HepG2 (cell line): ENCODE results near the gene TPSD1. TPM values are rescaled to one million over a fixed set of nuclear protein-coding genes. Genes with fewer than 3 reads are reported as not detected.

Source experiments
- ATAC-seq: fragments of 200-7000 bp; cut with Tn5 transposase; 3 replicates; pipeline ENCODE4 v1.9.1; 2020; ENCODE audit warnings: mild to moderate bottlenecking, moderate library complexity
- BruUV-seq: library from RNA; stranded (reverse); fragments of 400-500 nt; replicated peaks from 2 replicates; lab custom pipeline; 2021; lab: Mats Ljungman, UMichigan
- CTCF ChIA-PET: fragments of 300-600 bp; formaldehyde crosslinking; extraction: SDS; loops from one replicate; lab custom pipeline; 2021; ENCODE audit warnings: low total read pairs, inconsistent platforms, low intra/inter-chr PET ratio; lab: Yijun Ruan, JAX
- POLR2A ChIA-PET: fragments of 350-600 bp; sonication (Branson Sonifier 250); formaldehyde crosslinking; loops from one replicate; lab custom pipeline; 2020; ENCODE audit warnings: antibody characterized with exemption, inconsistent platforms; lab: Yijun Ruan, JAX
- DNase-seq: peaks from one replicate; pipeline ENCODE4 v3.0.0-alpha.2; 2015; ENCODE audit warnings: low spot score
- FAIRE-seq: peaks from 3 replicates; lab custom pipeline; 2011; peaks lifted over from hg19 to GRCh38; lab: Jason Lieb, UNC
- H2AFZ ChIP-seq: one replicate; pipeline ENCODE4 v1.6.1; 2011; ENCODE audit warnings: low read length, inconsistent platforms
- H3K27ac ChIP-seq: fragments of 300-600 bp; 3 replicates; pipeline ENCODE4 v1.8.0; 2011; ENCODE audit warnings: mixed run types, mild to moderate bottlenecking, mixed read lengths, low read length, inconsistent platforms; ENCODE audit not compliant: insufficient read depth; ENCODE audit errors: extremely low read length
- H3K27me3 ChIP-seq, 2 experiments: fragments of 200-600 bp in 1 of 2; 2 replicates in 1 of 2; 3 replicates in 1 of 2; pipeline versions ENCODE4 v1.6.0 to v1.8.0; 2011; ENCODE audit warnings: low read length in 2 of 2, mild to moderate bottlenecking in 2 of 2, moderate library complexity in 2 of 2, inconsistent platforms in 1 of 2; ENCODE audit not compliant: insufficient read depth in 2 of 2, control insufficient read depth in 1 of 2
- H3K36me3 ChIP-seq, 2 experiments: fragments of 200-600 bp in 1 of 2; replicated peaks in 1 of 2; 2 replicates in 1 of 2; 3 replicates in 1 of 2; pipeline versions ENCODE4 v1.5.1 to v1.8.0; 2011; ENCODE audit warnings: low read length in 2 of 2, inconsistent platforms in 1 of 2; ENCODE audit not compliant: insufficient read depth in 2 of 2, control insufficient read depth in 1 of 2
- H3K4me1 ChIP-seq: 2 replicates; pipeline ENCODE4 v1.5.1; 2012; ENCODE audit warnings: low read length, inconsistent platforms; ENCODE audit not compliant: insufficient read depth
- H3K4me2 ChIP-seq: 2 replicates; pipeline ENCODE4 v1.6.0; 2011; ENCODE audit warnings: low read depth, low read length, inconsistent platforms
- H3K4me3 ChIP-seq, 3 experiments: fragments of 200-600 bp in 1 of 3; sonication (generic), shearing (Covaris generic) in 1 of 3; replicated peaks in 1 of 3; 2 replicates each; pipeline ENCODE4 v1.5.1; 2011 to 2016; ENCODE audit warnings: low read length in 3 of 3, inconsistent platforms in 2 of 3, low read depth in 2 of 3, mild to moderate bottlenecking in 2 of 3, control low read depth in 1 of 3, mixed read lengths in 1 of 3; ENCODE audit not compliant: insufficient read depth in 1 of 3
- H3K79me2 ChIP-seq: one replicate; pipeline ENCODE4 v1.6.1; 2011; ENCODE audit warnings: low read length, inconsistent platforms; ENCODE audit not compliant: insufficient read depth
- H3K9ac ChIP-seq: 2 replicates; pipeline ENCODE4 v1.6.0; 2011; ENCODE audit warnings: mild to moderate bottlenecking, low read depth, low read length, inconsistent platforms; ENCODE audit not compliant: insufficient read depth
- H3K9me3 ChIP-seq: 2 replicates; pipeline ENCODE4 v1.5.1; 2012; ENCODE audit warnings: mild to moderate bottlenecking, low read length
- H4K20me1 ChIP-seq: 2 replicates; pipeline ENCODE4 v1.6.0; 2011; ENCODE audit warnings: inconsistent platforms, mild to moderate bottlenecking, low read length, moderate library complexity; ENCODE audit not compliant: insufficient read depth
- ARID5B ChIP-seq: IDR thresholded peaks from 2 replicates; pipeline ENCODE4 v1.4.0; 2020; ENCODE audit warnings: mild to moderate bottlenecking, missing genetic modification reagents
- HNF4A ChIP-seq: sonication (generic); formaldehyde crosslinking; IDR thresholded peaks from 2 replicates; pipeline ENCODE4 v1.4.0; 2020; ENCODE audit warnings: missing genetic modification reagents
- MBNL3 ChIP-seq: fragments of 250-450 bp; sonication (Bioruptor Pico); conservative IDR thresholded peaks from 2 replicates; pipeline ENCODE4 v1.8.0; 2022; ENCODE audit warnings: mild to moderate bottlenecking, inconsistent platforms
- MNT ChIP-seq: fragments of 450-650 bp; IDR thresholded peaks from 2 replicates; pipeline ENCODE4 v1.6.1; 2016
- PLSCR1 ChIP-seq: sonication (generic); formaldehyde crosslinking; IDR thresholded peaks from 2 replicates; pipeline ENCODE4 v1.5.0; 2020; ENCODE audit warnings: missing genetic modification reagents, mild to moderate bottlenecking, borderline replicate concordance
- TRIM24 ChIP-seq: sonication (generic); formaldehyde crosslinking; IDR thresholded peaks from 2 replicates; pipeline ENCODE4 v1.8.0; 2022; ENCODE audit warnings: mild to moderate bottlenecking, missing genetic modification reagents
- ZNF326 ChIP-seq: sonication (generic); formaldehyde crosslinking; IDR thresholded peaks from 2 replicates; pipeline ENCODE4 v1.4.0; 2020; ENCODE audit warnings: missing genetic modification reagents, borderline replicate concordance
- ZNF367 ChIP-seq: sonication (generic); formaldehyde crosslinking; IDR thresholded peaks from 2 replicates; pipeline ENCODE4 v1.4.0; 2020; ENCODE audit warnings: missing genetic modification reagents, borderline replicate concordance
- ZNF484 ChIP-seq: sonication (generic); formaldehyde crosslinking; IDR thresholded peaks from 2 replicates; pipeline ENCODE4 v1.5.1; 2020; ENCODE audit warnings: mild to moderate bottlenecking, low read depth, missing genetic modification reagents, borderline replicate concordance
- WGBS: methylation state at CpG from one replicate; pipeline ENCODE4 v1.1.6; 2017; ENCODE audit warnings: low lambda C conversion rate; 5-methylcytosine and 5-hydroxymethylcytosine counted together
- in situ Hi-C: cut with HindIII; loops from 2 replicates; pipeline ENCODE4 v1.10.0; 2017; ENCODE audit warnings: low pct_unique_long_range_greater_than_20kb; ENCODE audit not compliant: extremely low pct_ligation_motif_present
- intact Hi-C: fragments of 100-400 bp; cut with micrococcal nuclease; formaldehyde crosslinking; loops from one replicate; pipeline ENCODE4 v1.10.0; 2022; ENCODE audit not compliant: unreplicated experiment
- polyA plus RNA-seq, 8 experiments: library from polyadenylated mRNA; depleted of rRNA in 3 of 8; stranded (reverse) in 7 of 8; unstranded in 1 of 8; fragments of >200 nt; fragmentation: Illumina TruSeq in 4 of 8; extraction: Trizol in 4 of 8; gene quantifications; 2 replicates each; pipeline versions ENCODE4 v1.2.1 to v1.2.3, GENCODE V29; 2011 to 2016; ENCODE audit warnings: low read depth in 4 of 8, missing spikeins in 1 of 8, mixed read lengths in 1 of 8; ENCODE audit not compliant: insufficient read depth in 1 of 8
- total RNA-seq, 5 experiments: library from RNA; depleted of rRNA; stranded (reverse); fragments of >200 nt; fragmentation: Illumina TruSeq; extraction: Trizol; gene quantifications; 2 replicates each; pipeline ENCODE4 v1.2.3, GENCODE V29; 2016; ENCODE audit warnings: low read depth in 1 of 5

TPSD1 gene
- total and polyA plus RNA-seq, 2 of the 13 experiments (the other 11 are each of a cell fraction or from before 2014, with no cell fraction given): not detected

DNA sequence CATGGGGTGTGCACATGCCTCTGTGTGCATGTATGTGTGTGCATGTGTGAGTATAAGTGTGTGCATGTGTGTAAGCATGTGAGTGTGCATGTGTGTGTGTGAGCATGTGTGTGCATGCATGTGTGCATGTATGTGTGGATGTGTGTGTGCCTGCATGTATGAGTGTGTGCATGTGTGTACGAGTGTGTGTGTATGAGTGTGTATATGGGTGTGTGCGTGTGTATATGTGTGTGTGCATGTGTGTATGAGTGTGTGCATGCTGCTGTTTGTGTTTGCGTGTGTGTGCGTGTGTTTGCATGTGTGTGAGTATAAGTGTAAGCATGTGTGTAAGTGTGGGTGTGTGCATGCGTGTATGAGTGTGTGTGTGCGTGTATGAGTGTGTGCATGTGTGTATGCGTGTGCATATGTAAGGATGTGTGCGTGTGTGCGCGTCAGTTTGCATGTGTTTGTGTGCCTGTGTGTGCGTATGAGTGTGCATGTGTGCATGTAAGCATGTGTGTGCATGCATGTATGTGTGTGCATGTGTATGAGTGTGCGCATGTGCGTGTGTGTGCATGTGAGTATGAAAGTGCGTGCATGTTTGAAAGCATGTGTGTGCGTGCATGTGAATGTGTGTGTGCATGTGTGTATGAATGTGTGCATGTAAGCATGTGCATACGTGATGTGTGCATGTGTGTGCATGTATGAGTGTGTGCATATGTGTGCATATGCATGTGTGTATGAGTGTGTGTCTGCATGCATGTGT is 8.6 kb downstream of the TPSD1 start:
- 68% methylated on average over 16 of the region's 16 CpGs for WGBS
- no peaks in the 10 kb centered on the region for H3K79me2 ChIP-seq
- CTCF ChIA-PET: no interaction called here

DNA sequence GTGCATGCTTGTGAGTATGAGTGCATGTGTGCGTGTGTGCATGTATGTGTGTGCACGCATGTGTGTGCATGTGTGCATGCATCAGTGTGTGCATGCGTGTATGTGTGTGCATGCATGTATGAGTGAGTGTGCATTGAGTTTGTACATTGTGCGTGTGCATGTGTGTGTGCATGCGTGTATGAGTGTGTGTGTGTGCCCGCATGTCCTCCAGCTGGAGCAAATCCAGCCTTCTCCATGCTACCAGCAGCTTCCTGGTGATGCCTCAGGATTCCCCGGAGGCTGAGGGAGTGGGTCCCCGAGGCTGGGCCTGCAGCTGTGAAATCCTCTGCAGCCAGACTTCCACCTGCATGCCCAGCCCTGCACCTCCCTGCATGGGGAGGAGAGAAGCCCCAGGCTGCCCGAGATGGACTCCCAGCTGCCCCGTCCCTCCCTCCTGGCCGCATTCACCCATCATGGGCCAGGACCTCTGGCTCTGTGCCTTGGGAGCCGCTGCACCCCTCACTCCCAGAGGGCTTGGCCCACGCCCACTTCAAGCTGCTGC is 9.3 kb downstream of the TPSD1 start:
- H3K79me2 ChIP-seq: no peaks in the 10 kb centered on the region
- in situ Hi-C loops (no loop called here), intact Hi-C loops (no loop called here)
- peaks cover 10 to 55% of the 10 kb centered on the region in 2 experiments for H3K27me3 ChIP-seq
- H3K4me3 ChIP-seq: no peak overlapping the region
- FAIRE-seq (no peak), DNase-seq (no peak), ATAC-seq (no peak)
- H4K20me1 ChIP-seq: no peaks in the 10 kb centered on the region
- no TSS peak for BruUV-seq
- H3K27ac ChIP-seq: no peak overlapping the region
- H2AFZ ChIP-seq: no peak overlapping the region
- no peaks in the 10 kb centered on the region for H3K4me1 ChIP-seq
- no peak overlapping the region for H3K4me2 ChIP-seq
- no peak overlapping the region for H3K9ac ChIP-seq
- ChIA-PET POLR2A (no interaction called here), CTCF (no interaction called here)
- no peaks in the 10 kb centered on the region for H3K36me3 ChIP-seq
- WGBS: 67% methylated on average over 7 of the region's 13 CpGs
- no peaks in the 10 kb centered on the region for H3K9me3 ChIP-seq
- TF ChIP-seq ARID5B (CRISPR knock-in tag): no peak
- TF ChIP-seq ZNF484: no peak
- no peak for TF ChIP-seq HNF4A (CRISPR knock-in tag)
- no peak for TF ChIP-seq ZNF367 (CRISPR knock-in tag)
- TF ChIP-seq ZNF326 (CRISPR knock-in tag): no peak
- TF ChIP-seq PLSCR1 (CRISPR knock-in tag): no peak
- TF ChIP-seq TRIM24 (CRISPR knock-in tag): no peak

More for the DNA sequence above, 8.6 kb downstream of the TPSD1 start:
- Histone ChIP-seq H3K36me3 (no peaks in the 10 kb centered on the region), H4K20me1 (no peaks in the 10 kb centered on the region), H3K27ac (no peak overlapping the region), H2AFZ (no peak overlapping the region), H3K4me3 (no peak overlapping the region), H3K4me1 (no peaks in the 10 kb centered on the region), H3K4me2 (no peak overlapping the region), H3K9ac (no peak overlapping the region), H3K9me3 (no peaks in the 10 kb centered on the region), H3K27me3 (peaks cover 11 to 61% of the 10 kb centered on the region in 2 experiments)
- intact Hi-C loops (no loop called here), in situ Hi-C loops (no loop called here)
- ATAC-seq (no peak), FAIRE-seq (no peak), DNase-seq (no peak)
- TF ChIP-seq MBNL3 (CRISPR knock-in tag): no peak
- TF ChIP-seq MNT: peak; percentile 85
- POLR2A ChIA-PET: no interaction called here
- no TSS peak for BruUV-seq
